NCI-H446 (cell line): Measurements from ENCODE around the gene DIRAS1.

Experiments
- DNase-seq, 2 experiments: peaks; one replicate each; lab custom pipeline; 2025; lab: John Stamatoyannopoulos, UW

The DIRAS1 gene

GRCh38 chr19:2755448-2755705 lies 34.2 kb upstream of the DIRAS1 start:
- no peak for DNase-seq

- DNase-seq = no peak
Measured at GRCh38 chr19:2754659-2755447, 33.7 kb upstream of the DIRAS1 start.

GRCh38 chr19:2751438-2751830 lies 30.3 kb upstream of the DIRAS1 start:
- no peak for DNase-seq

GRCh38 chr19:2750808-2751437 lies 29.8 kb upstream of the DIRAS1 start:
- DNase-seq = no peak

GRCh38 chr19:2747349-2747748 lies 26.2 kb upstream of the DIRAS1 start:
- DNase-seq = no peak

- DNase-seq = no peak
Measured at GRCh38 chr19:2744113-2744512, 22.9 kb upstream of the DIRAS1 start.

GRCh38 chr19:2743099-2743498 lies 21.9 kb upstream of the DIRAS1 start:
- DNase-seq = no peak

- no peak for DNase-seq
Measured at GRCh38 chr19:2740314-2740656, 19.1 kb upstream of the DIRAS1 start.

GRCh38 chr19:2739602-2740313 lies 18.6 kb upstream of the DIRAS1 start, which contains the start of gene SLC39A3:
TSS of gene SLC39A3 (minus strand) at chr19:2740017. CDS start at chr19:2737257, 2,760 bp downstream.
- DNase-seq = peak; percentile 97 to 99

- no peak for DNase-seq
Measured at GRCh38 chr19:2736550-2737190, 15.5 kb upstream of the DIRAS1 start.

- DNase-seq = no peak
Measured at GRCh38 chr19:2735374-2735773, 14.2 kb upstream of the DIRAS1 start.

- no peak for DNase-seq
Measured at GRCh38 chr19:2734589-2735288, 13.6 kb upstream of the DIRAS1 start.

GRCh38 chr19:2733930-2734588 lies 12.9 kb upstream of the DIRAS1 start:
- DNase-seq = no peak

- DNase-seq = no peak
Measured at GRCh38 chr19:2732883-2733282, 11.7 kb upstream of the DIRAS1 start.

GRCh38 chr19:2732157-2732725 lies 11.1 kb upstream of the DIRAS1 start:
- DNase-seq = no peak

- DNase-seq = no peak
Measured at GRCh38 chr19:2731181-2731995, 10.2 kb upstream of the DIRAS1 start.

GRCh38 chr19:2729943-2730818 lies 9.0 kb upstream of the DIRAS1 start:
- DNase-seq = no peak

- DNase-seq = no peak
Measured at GRCh38 chr19:2728783-2729387, 7.7 kb upstream of the DIRAS1 start.

- DNase-seq = no peak
Measured at GRCh38 chr19:2727640-2727944, 6.4 kb upstream of the DIRAS1 start.
